ENCODE measurements around the gene CHST3. TPM values are rescaled to one million over a fixed set of nuclear protein-coding genes. Genes with fewer than 3 reads are reported as not detected.

The CHST3 gene
- total and polyA plus RNA-seq, 2 experiments from 2014 or later: 0.94 to 8.3 TPM

DNA sequence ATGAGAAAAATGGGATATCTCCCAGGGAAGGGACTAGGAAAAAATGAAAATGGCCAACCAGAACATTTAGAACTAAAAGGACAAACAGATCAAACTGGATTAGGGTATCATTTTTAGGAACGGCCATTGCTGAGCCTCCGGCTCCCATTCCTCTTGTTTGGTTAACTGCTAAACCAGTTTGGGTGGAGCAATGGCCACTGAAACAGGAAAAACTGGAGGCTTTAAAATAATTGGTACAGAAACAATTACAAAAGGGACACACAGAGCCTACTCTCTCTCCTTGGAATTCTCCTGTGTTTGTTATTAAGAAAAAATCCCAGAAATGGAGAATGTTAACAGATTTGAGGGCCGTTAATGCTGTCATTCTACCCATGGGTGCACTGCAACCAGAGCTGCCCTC, 4.7 kb upstream of the CHST3 start (continued):
- TF ChIP-seq, protein P1, sequence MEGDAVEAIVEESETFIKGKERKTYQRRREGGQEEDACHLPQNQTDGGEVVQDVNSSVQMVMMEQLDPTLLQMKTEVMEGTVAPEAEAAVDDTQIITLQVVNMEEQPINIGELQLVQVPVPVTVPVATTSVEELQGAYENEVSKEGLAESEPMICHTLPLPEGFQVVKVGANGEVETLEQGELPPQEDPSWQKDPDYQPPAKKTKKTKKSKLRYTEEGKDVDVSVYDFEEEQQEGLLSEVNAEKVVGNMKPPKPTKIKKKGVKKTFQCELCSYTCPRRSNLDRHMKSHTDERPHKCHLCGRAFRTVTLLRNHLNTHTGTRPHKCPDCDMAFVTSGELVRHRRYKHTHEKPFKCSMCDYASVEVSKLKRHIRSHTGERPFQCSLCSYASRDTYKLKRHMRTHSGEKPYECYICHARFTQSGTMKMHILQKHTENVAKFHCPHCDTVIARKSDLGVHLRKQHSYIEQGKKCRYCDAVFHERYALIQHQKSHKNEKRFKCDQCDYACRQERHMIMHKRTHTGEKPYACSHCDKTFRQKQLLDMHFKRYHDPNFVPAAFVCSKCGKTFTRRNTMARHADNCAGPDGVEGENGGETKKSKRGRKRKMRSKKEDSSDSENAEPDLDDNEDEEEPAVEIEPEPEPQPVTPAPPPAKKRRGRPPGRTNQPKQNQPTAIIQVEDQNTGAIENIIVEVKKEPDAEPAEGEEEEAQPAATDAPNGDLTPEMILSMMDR (conservative IDR thresholded peaks at IDR 0.05; ENCODE audit: low read depth in 2 of 2): no peak
- TF ChIP-seq, protein P2, sequence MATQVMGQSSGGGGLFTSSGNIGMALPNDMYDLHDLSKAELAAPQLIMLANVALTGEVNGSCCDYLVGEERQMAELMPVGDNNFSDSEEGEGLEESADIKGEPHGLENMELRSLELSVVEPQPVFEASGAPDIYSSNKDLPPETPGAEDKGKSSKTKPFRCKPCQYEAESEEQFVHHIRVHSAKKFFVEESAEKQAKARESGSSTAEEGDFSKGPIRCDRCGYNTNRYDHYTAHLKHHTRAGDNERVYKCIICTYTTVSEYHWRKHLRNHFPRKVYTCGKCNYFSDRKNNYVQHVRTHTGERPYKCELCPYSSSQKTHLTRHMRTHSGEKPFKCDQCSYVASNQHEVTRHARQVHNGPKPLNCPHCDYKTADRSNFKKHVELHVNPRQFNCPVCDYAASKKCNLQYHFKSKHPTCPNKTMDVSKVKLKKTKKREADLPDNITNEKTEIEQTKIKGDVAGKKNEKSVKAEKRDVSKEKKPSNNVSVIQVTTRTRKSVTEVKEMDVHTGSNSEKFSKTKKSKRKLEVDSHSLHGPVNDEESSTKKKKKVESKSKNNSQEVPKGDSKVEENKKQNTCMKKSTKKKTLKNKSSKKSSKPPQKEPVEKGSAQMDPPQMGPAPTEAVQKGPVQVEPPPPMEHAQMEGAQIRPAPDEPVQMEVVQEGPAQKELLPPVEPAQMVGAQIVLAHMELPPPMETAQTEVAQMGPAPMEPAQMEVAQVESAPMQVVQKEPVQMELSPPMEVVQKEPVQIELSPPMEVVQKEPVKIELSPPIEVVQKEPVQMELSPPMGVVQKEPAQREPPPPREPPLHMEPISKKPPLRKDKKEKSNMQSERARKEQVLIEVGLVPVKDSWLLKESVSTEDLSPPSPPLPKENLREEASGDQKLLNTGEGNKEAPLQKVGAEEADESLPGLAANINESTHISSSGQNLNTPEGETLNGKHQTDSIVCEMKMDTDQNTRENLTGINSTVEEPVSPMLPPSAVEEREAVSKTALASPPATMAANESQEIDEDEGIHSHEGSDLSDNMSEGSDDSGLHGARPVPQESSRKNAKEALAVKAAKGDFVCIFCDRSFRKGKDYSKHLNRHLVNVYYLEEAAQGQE (IDR thresholded peaks at IDR 0.05; ENCODE audit: unreplicated experiment): no peak
- TF ChIP-seq CREB1 (CRISPR knock-in tag; IDR thresholded peaks at IDR 0.05; ENCODE audit: low read depth) (no peak), EZH2phosphoT487 (IDR thresholded peaks at IDR 0.05; ENCODE audit: unreplicated experiment) (no peak)

DNA sequence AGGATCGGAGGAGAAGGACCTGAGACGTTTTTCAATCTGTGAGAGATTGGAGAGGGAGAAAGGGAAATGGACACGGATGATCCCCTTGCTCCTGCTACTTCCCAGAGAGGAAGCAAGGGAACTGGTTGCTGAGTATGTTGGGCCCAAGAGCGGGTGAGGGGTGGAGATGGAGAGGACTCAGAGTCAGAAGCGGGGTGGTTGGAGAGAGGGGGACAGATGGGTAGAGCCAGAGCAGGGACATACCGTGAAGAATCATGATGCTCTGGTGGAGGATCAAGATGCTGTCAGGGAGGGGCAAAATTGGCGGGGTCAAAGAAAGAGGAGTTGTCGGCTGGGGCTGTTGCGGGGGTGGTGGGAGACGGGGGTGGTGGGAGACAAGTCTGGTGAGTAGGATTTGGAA, 2.4 kb upstream of the CHST3 start:
- peaks cover 46% of the 10 kb centered on the region for H3K27me3 ChIP-seq (ENCODE audit: insufficient read depth)
- no peaks in the 10 kb centered on the region for H3K36me3 Mint-ChIP-seq (ENCODE audit: low read depth)
- H3K4me1 ChIP-seq (ENCODE audit: insufficient read depth): peaks cover 15% of the 10 kb centered on the region
- no peaks in the 10 kb centered on the region; the same call in 2 of the 3 replicates for H3K9me3 Mint-ChIP-seq
- H3K27ac Mint-ChIP-seq: no peak overlapping the region
- no peaks in the 10 kb centered on the region for H3K9me2 ChIP-seq (ENCODE audit: insufficient read depth)
- peaks cover 17% of the 10 kb centered on the region for H3K79me2 ChIP-seq (replicated peaks; ENCODE audit: insufficient read depth)
- DNase-seq (ENCODE audit: low spot score): no peak
- no peaks in the 10 kb centered on the region for H3F3A ChIP-seq (replicated peaks; ENCODE audit: low read depth)
- no peak overlapping the region for H2AFZ ChIP-seq
- no peak overlapping the region for H3K4me3 Mint-ChIP-seq
- peaks cover 41% of the 10 kb centered on the region for H3K27me3 Mint-ChIP-seq (ENCODE audit: insufficient read depth, low read depth, poor library complexity)
- ATAC-seq: no peak
- no peak overlapping the region for H3K27ac ChIP-seq (ENCODE audit: low read depth)
- no peak overlapping the region for H3K4me2 ChIP-seq
- H4K20me1 ChIP-seq (replicated peaks; ENCODE audit: insufficient read depth): no peaks in the 10 kb centered on the region
- H3K4me1 Mint-ChIP-seq: peaks cover 24% of the 10 kb centered on the region
- no peak overlapping the region for H3K4me3 ChIP-seq
- H3K36me3 ChIP-seq (ENCODE audit: insufficient read depth): no peaks in the 10 kb centered on the region
- TF ChIP-seq, protein P1 (conservative IDR thresholded peaks at IDR 0.05; ENCODE audit: low read depth in 2 of 2): no peak
- no peak for TF ChIP-seq JUNB (IDR thresholded peaks at IDR 0.05; ENCODE audit: unreplicated experiment)
- TF ChIP-seq POLR2AphosphoS5 (IDR thresholded peaks at IDR 0.05; ENCODE audit: low read depth): no peak
- TF ChIP-seq ZNF114 (CRISPR knock-in tag; IDR thresholded peaks at IDR 0.05): no peak
- TF ChIP-seq EZH2phosphoT487 (IDR thresholded peaks at IDR 0.05; ENCODE audit: unreplicated experiment): no peak
- TF ChIP-seq, protein P3, sequence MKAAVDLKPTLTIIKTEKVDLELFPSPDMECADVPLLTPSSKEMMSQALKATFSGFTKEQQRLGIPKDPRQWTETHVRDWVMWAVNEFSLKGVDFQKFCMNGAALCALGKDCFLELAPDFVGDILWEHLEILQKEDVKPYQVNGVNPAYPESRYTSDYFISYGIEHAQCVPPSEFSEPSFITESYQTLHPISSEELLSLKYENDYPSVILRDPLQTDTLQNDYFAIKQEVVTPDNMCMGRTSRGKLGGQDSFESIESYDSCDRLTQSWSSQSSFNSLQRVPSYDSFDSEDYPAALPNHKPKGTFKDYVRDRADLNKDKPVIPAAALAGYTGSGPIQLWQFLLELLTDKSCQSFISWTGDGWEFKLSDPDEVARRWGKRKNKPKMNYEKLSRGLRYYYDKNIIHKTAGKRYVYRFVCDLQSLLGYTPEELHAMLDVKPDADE (IDR thresholded peaks at IDR 0.05): no peak
- no peak for TF ChIP-seq STAT1 (IDR thresholded peaks at IDR 0.05; ENCODE audit: unreplicated experiment)
- TF ChIP-seq, protein P2 (IDR thresholded peaks at IDR 0.05; ENCODE audit: unreplicated experiment): no peak
- TF ChIP-seq NANOG (IDR thresholded peaks at IDR 0.05; ENCODE audit: borderline replicate concordance): no peak

All from GM23338 (cell line).